Spinal cord (tissue), 10 donors: Measurements from ENCODE around the gene ARHGAP10. TPM values are rescaled to one million over a fixed set of nuclear protein-coding genes. Genes with fewer than 3 reads are reported as not detected.

ENCODE experiments used
- DNase-seq, 6 donors: peaks; one replicate each; pipeline versions ENCODE4 v3.0.0 to v3.0.0-alpha.2; 2013 to 2015; ENCODE audit warnings: low spot score in 6 of 6, low read depth in 4 of 6
- H3K27ac ChIP-seq: one replicate; pipeline ENCODE4 v1.5.1; 2013; ENCODE audit warnings: low read depth, low read length, control low read depth
- H3K27me3 ChIP-seq: one replicate; pipeline ENCODE4 v1.6.1; 2013; ENCODE audit warnings: low read length; ENCODE audit not compliant: control insufficient read depth, insufficient read depth
- H3K36me3 ChIP-seq: one replicate; pipeline ENCODE4 v1.6.1; 2013; ENCODE audit warnings: low read length; ENCODE audit not compliant: control insufficient read depth, insufficient read depth
- H3K4me1 ChIP-seq: one replicate; pipeline ENCODE4 v1.6.1; 2013; ENCODE audit warnings: low read length; ENCODE audit not compliant: control insufficient read depth, insufficient read depth
- H3K4me3 ChIP-seq: one replicate; pipeline ENCODE4 v1.5.1; 2013; ENCODE audit warnings: low read depth, low read length, control low read depth
- H3K9me3 ChIP-seq: one replicate; pipeline ENCODE4 v1.6.1; 2013; ENCODE audit warnings: low read length; ENCODE audit not compliant: control insufficient read depth, insufficient read depth
- WGBS: methylation state at CpG from one replicate; pipeline ENCODE4 v1.1.5; 2013; ENCODE audit warnings: missing lambda C conversion rate; ENCODE audit not compliant: insufficient coverage; 5-methylcytosine and 5-hydroxymethylcytosine counted together
- polyA plus RNA-seq, 2 donors: library from polyadenylated mRNA; unstranded; fragments of 120-200 nt; gene quantifications; one replicate each; pipeline ENCODE4 v1.2.1, GENCODE V29; 2013; ENCODE audit not compliant: insufficient read length in 2 of 2
- total RNA-seq, 2 donors: library from RNA; depleted of rRNA in 1 of 2; stranded (reverse); fragments of 120-200 nt in 1 of 2; fragments of >200 nt in 1 of 2; gene quantifications; one replicate each; pipeline versions ENCODE4 v1.2.3 to v1.2.4, GENCODE V29; 2013 to 2014
- donor health status: healthy.

ARHGAP10 gene
- total and polyA plus RNA-seq, 4 donors, result 6.4 to 27.8 (median 17.4) TPM

GRCh38 chr4:148089624-148090023 lies 357.7 kb downstream of the ARHGAP10 start:
- Histone ChIP-seq H3K27ac (no peak overlapping the region), H3K9me3 (no peaks in the 10 kb centered on the region), H3K4me3 (no peak overlapping the region), H3K36me3 (peaks cover 6% of the 10 kb centered on the region), H3K4me1 (peaks cover 8% of the 10 kb centered on the region), H3K27me3 (no peaks in the 10 kb centered on the region)
- DNase-seq, result no peak
- no CpG with 5 or more reads among the region's 6 CpGs for WGBS

GRCh38 chr4:148090029-148090428 lies 358.1 kb downstream of the ARHGAP10 start:
- Histone ChIP-seq H3K4me3 (no peak overlapping the region), H3K36me3 (peaks cover 6% of the 10 kb centered on the region), H3K27ac (no peak overlapping the region), H3K9me3 (no peaks in the 10 kb centered on the region), H3K27me3 (no peaks in the 10 kb centered on the region), H3K4me1 (peaks cover 8% of the 10 kb centered on the region)
- DNase-seq, result no peak
- WGBS, result 82% methylated on average over 3 of the region's 6 CpGs

- H3K36me3 ChIP-seq, result peaks cover 6% of the 10 kb centered on the region
- no peaks in the 10 kb centered on the region for H3K27me3 ChIP-seq
- H3K4me3 ChIP-seq, result no peak overlapping the region
- WGBS, result 95% methylated on average over 11 of the region's 17 CpGs
- H3K9me3 ChIP-seq, result no peaks in the 10 kb centered on the region
- DNase-seq, result no peak
- H3K4me1 ChIP-seq, result peaks cover 8% of the 10 kb centered on the region
- H3K27ac ChIP-seq, result no peak overlapping the region
These were observed 358.9 kb downstream of the ARHGAP10 start for GRCh38 chr4:148090503-148091476.

GRCh38 chr4:148091896-148092295 lies 360.0 kb downstream of the ARHGAP10 start:
- no peak overlapping the region for H3K27ac ChIP-seq
- WGBS, result 71% methylated on average over 4 of the region's 4 CpGs
- no peaks in the 10 kb centered on the region for H3K9me3 ChIP-seq
- H3K4me3 ChIP-seq, result no peak overlapping the region
- H3K36me3 ChIP-seq, result peaks cover 6% of the 10 kb centered on the region
- H3K4me1 ChIP-seq, result peaks cover 8% of the 10 kb centered on the region
- no peaks in the 10 kb centered on the region for H3K27me3 ChIP-seq
- DNase-seq, result no peak

- H3K27ac ChIP-seq, result no peak overlapping the region
- DNase-seq, result no peak
- no peaks in the 10 kb centered on the region for H3K27me3 ChIP-seq
- H3K4me1 ChIP-seq, result peaks cover 8% of the 10 kb centered on the region
- WGBS, result 90% methylated on average over 9 of the region's 11 CpGs
- H3K36me3 ChIP-seq, result peaks cover 6% of the 10 kb centered on the region
- no peaks in the 10 kb centered on the region for H3K9me3 ChIP-seq
- no peak overlapping the region for H3K4me3 ChIP-seq
These were observed 360.6 kb downstream of the ARHGAP10 start for GRCh38 chr4:148092316-148093014.

- Histone ChIP-seq H3K27me3 (no peaks in the 10 kb centered on the region), H3K4me3 (no peak overlapping the region), H3K4me1 (peaks cover 8% of the 10 kb centered on the region), H3K36me3 (peaks cover 6% of the 10 kb centered on the region), H3K9me3 (no peaks in the 10 kb centered on the region), H3K27ac (no peak overlapping the region)
- 89% methylated on average over 5 of the region's 5 CpGs for WGBS
- no peak for DNase-seq
These were observed 361.2 kb downstream of the ARHGAP10 start for GRCh38 chr4:148093065-148093464.

DNA sequence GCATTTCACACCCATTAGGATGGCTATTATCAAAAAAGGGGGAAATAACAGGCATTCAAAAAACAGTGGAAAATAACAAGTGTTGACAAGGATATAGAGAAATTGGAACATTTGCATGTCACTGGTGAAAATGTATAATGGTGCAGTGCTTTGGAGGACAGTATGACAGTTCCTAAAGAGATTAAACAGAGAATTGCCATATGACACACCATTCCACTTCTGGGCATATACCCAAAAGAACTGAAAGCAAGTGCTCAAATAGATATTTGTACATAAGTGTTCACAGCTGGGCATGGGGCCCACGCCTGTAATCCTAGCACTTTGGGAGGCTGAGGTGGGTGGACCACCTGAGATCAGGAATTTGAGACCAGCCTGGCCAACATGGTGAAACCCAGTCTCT lies 362.3 kb downstream of the ARHGAP10 start:
- H3K36me3 ChIP-seq, result peaks cover 6% of the 10 kb centered on the region
- WGBS, result no CpG with 5 or more reads among the region's 1 CpG
- DNase-seq, result no peak

GRCh38 chr4:148095346-148095923 lies 363.5 kb downstream of the ARHGAP10 start:
- Histone ChIP-seq H3K4me3 (no peak overlapping the region), H3K36me3 (peaks cover 6% of the 10 kb centered on the region), H3K27me3 (no peaks in the 10 kb centered on the region), H3K9me3 (no peaks in the 10 kb centered on the region), H3K4me1 (peaks cover 8% of the 10 kb centered on the region), H3K27ac (no peak overlapping the region)
- DNase-seq, result no peak
- WGBS, result 90% methylated on average over 4 of the region's 5 CpGs

More for the DNA sequence above, 362.3 kb downstream of the ARHGAP10 start:
- Histone ChIP-seq H3K4me1 (peaks cover 8% of the 10 kb centered on the region), H3K27ac (no peak overlapping the region), H3K9me3 (no peaks in the 10 kb centered on the region), H3K4me3 (no peak overlapping the region), H3K27me3 (no peaks in the 10 kb centered on the region)

- DNase-seq, result no peak
- Histone ChIP-seq H3K9me3 (no peaks in the 10 kb centered on the region), H3K4me3 (no peak overlapping the region), H3K27me3 (no peaks in the 10 kb centered on the region), H3K27ac (no peak overlapping the region), H3K36me3 (peaks cover 3% of the 10 kb centered on the region), H3K4me1 (peaks cover 8% of the 10 kb centered on the region)
- 60% methylated on average over 1 of the region's 5 CpGs for WGBS
These were observed 365.9 kb downstream of the ARHGAP10 start for GRCh38 chr4:148097801-148098200.
